Measurements from ENCODE around the gene MCTP1. TPM values are rescaled to one million over a fixed set of nuclear protein-coding genes. Genes with fewer than 3 reads are reported as not detected.

The MCTP1 gene
- total and polyA plus RNA-seq, 2 of the 8 experiments (the other 6 are each of a cell fraction or from before 2014, with no cell fraction given): 0.56 to 3.4 TPM

- TF ChIP-seq CHD2 (IDR thresholded peaks at IDR 0.05; ENCODE audit: low read length): no peak
- no peak for TF ChIP-seq BRCA1 (IDR thresholded peaks at IDR 0.05; ENCODE audit: low read depth, low read length)
- no peak for TF ChIP-seq E2F6 (IDR thresholded peaks at IDR 0.05)
- TF ChIP-seq YY1 (IDR thresholded peaks at IDR 0.05; ENCODE audit: low read depth, low read length): peak; percentile 60; the same call in 1 of the 2 replicates
- no peak for TF ChIP-seq HDAC2 (IDR thresholded peaks at IDR 0.05; ENCODE audit: borderline replicate concordance in 1 of 2, low read depth in 2 of 2, low read length in 2 of 2)
- no peak for TF ChIP-seq ATF3 (IDR thresholded peaks at IDR 0.05; ENCODE audit: insufficient read depth, low read depth, low read length)
- TF ChIP-seq CTBP2 (IDR thresholded peaks at IDR 0.05; ENCODE audit: borderline replicate concordance, insufficient read depth, insufficient read length, low read length): no peak
- TF ChIP-seq EP300 (IDR thresholded peaks at IDR 0.05; ENCODE audit: borderline replicate concordance in 1 of 2, low read depth in 2 of 2, low read length in 2 of 2): no peak
- TF ChIP-seq MAFK (IDR thresholded peaks at IDR 0.05; ENCODE audit: low read depth, low read length): no peak
- 0 out of 2 replicates have a peak, but pooled peaks have one; percentile 43 for TF ChIP-seq EGR1 (IDR thresholded peaks at IDR 0.05; ENCODE audit: borderline replicate concordance, low read depth, low read length)
- TF ChIP-seq BCL11A (IDR thresholded peaks at IDR 0.05; ENCODE audit: low read depth in 2 of 2, low read length in 2 of 2): no peak
- no peak for TF ChIP-seq ASH2L (IDR thresholded peaks at IDR 0.05; ENCODE audit: low read length)
- no peak for TF ChIP-seq SP2 (IDR thresholded peaks at IDR 0.05; ENCODE audit: low read length)
- TF ChIP-seq SIN3A (conservative IDR thresholded peaks at IDR 0.05 in 1 of 2, IDR thresholded peaks at IDR 0.05 in 1 of 2; ENCODE audit: low read depth in 1 of 2, low read length in 2 of 2): 0 out of 4 replicates have a peak, but pooled peaks of 1 of the 2 experiments have one; percentile 33
- TF ChIP-seq CREB1 (IDR thresholded peaks at IDR 0.05): no peak
- no peak for TF ChIP-seq KDM1A (IDR thresholded peaks at IDR 0.05; ENCODE audit: borderline replicate concordance, low read length)
- TF ChIP-seq EZH2 (IDR thresholded peaks at IDR 0.05; ENCODE audit: low read depth, low read length, severe bottlenecking): no peak
- no peak for TF ChIP-seq TAF7 (optimal IDR thresholded peaks at IDR 0.05; ENCODE audit: borderline replicate concordance, low read depth, low read length)
- TF ChIP-seq GTF2F1 (IDR thresholded peaks at IDR 0.05; ENCODE audit: borderline replicate concordance, low read depth, low read length): no peak
Observed at GRCh38 chr5:95281226-95281625, 3.7 kb downstream of the MCTP1 start (continued).

All from H1 (cell line).